ENCODE data around the gene RASL10B.

The RASL10B gene

DNA sequence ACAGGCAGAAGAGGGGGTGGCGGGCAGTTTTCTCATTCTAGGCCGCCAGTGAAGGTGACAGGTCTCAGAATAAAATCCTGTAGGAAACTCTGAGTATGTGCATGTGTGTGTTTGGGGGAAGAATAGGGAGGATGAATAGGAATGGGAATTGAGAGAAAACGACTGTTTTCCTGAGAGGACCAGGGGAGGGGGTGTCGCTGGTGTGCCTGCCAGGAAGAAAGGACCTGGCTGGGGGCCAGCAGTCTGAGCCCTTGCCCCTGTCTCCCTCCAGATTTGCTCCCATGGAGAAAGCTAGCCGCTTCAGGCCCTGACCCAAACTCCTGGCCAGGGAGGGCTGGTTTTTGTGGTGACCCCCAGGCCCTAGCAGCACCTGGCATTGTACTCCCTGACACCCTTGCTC, 43.6 kb downstream of the RASL10B start:
- no peak for DNase-seq (ENCODE audit: extremely low spot score)
- POLR2A ChIA-PET, result interaction anchor here (0.7 to 1.9 kb wide), 2 partner anchors 14 to 34 kb away, joined by 3 to 8 read pairs; partner anchors contain the start of gene TAF15
- TF ChIP-seq ARNT (IDR thresholded peaks at IDR 0.05) (no peak), ZNF384 (IDR thresholded peaks at IDR 0.05) (no peak), ELF4 (IDR thresholded peaks at IDR 0.05) (no peak), FOXM1 (IDR thresholded peaks at IDR 0.05; ENCODE audit: borderline replicate concordance) (no peak), FOXK2 (IDR thresholded peaks at IDR 0.05) (no peak), HDGF (IDR thresholded peaks at IDR 0.05; ENCODE audit: borderline replicate concordance) (no peak), NFRKB (IDR thresholded peaks at IDR 0.05) (no peak), FOXA1 (IDR thresholded peaks at IDR 0.05) (no peak), CTBP1 (IDR thresholded peaks at IDR 0.05; ENCODE audit: borderline replicate concordance) (no peak), BHLHE40 (IDR thresholded peaks at IDR 0.05; ENCODE audit: borderline replicate concordance) (no peak)
- CTCF ChIA-PET, result interaction anchor here (0.7 kb wide), 1 partner anchor 12 kb away, joined by 3 read pairs; no protein-coding TSS in a partner anchor

DNA sequence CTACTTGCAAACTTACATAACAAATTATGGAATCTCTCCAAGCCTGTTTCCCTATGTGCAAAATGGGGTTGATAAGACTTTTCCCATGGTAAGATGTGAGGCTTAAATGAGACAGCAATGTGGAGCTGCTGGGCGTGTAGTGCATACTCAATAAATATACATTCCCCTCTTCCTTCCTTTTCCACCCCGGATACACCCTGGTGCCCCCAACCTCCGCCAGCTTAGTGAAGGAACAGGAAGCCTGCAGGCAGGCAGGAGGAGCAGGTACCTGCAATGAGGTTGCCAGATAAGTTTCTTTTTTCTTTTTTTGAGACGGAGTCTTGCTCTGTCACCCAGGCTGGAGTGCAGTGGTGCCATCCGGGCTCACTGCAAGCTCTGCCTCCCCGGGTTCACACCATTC, 44.1 kb downstream of the RASL10B start:
- TF ChIP-seq FOXA1 (IDR thresholded peaks at IDR 0.05) (no peak), SUZ12 (IDR thresholded peaks at IDR 0.05) (no peak), BHLHE40 (IDR thresholded peaks at IDR 0.05; ENCODE audit: borderline replicate concordance) (no peak)
- TF ChIP-seq, protein P1, sequence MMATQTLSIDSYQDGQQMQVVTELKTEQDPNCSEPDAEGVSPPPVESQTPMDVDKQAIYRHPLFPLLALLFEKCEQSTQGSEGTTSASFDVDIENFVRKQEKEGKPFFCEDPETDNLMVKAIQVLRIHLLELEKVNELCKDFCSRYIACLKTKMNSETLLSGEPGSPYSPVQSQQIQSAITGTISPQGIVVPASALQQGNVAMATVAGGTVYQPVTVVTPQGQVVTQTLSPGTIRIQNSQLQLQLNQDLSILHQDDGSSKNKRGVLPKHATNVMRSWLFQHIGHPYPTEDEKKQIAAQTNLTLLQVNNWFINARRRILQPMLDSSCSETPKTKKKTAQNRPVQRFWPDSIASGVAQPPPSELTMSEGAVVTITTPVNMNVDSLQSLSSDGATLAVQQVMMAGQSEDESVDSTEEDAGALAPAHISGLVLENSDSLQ (IDR thresholded peaks at IDR 0.05), result no peak
- ChIA-PET POLR2A (interaction anchor here (0.7 to 1.9 kb wide), 2 partner anchors 13 to 33 kb away, joined by 3 to 8 read pairs; partner anchors contain the start of gene TAF15), CTCF (no interaction called here)
- no peak for DNase-seq (ENCODE audit: extremely low spot score)

DNA sequence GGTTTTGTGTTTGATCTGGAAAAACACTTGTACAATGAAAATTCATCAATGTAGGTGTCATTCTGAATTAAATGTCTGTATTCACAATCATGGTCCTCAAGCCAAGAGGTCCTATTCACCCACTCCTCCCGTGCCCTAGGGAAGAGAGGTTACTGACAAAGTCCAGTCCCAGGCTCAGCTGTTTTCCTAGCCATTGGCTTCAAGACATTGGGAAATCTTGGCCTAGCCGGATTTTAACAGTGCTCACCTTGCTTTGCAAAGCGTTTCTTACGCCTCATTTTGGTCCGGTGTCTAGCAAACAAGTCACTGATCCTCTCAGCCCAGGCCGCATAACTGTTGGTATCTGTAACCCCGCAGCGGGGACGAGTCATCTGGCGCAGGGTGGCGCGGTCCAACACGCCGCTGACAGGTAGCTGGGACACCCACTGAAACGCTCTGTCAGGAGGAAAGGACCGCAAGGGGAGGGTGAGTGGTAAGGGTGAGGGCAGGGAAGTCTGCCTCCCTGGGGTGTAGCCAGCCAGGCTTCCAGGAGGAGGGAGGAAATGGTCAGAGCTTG, 47.3 kb downstream of the RASL10B start:
- ChIA-PET POLR2A (interaction anchor here (1.0 to 1.7 kb wide), 2 partner anchors 14 to 30 kb away, joined by 3 to 5 read pairs; partner anchors contain the start of gene TAF15), CTCF (no interaction called here)
- no peak for DNase-seq (ENCODE audit: extremely low spot score)
- TF ChIP-seq ZNF384 (IDR thresholded peaks at IDR 0.05), result no peak
- TF ChIP-seq CTBP1 (IDR thresholded peaks at IDR 0.05; ENCODE audit: borderline replicate concordance), result no peak
- no peak for TF ChIP-seq BHLHE40 (IDR thresholded peaks at IDR 0.05; ENCODE audit: borderline replicate concordance)
- TF ChIP-seq SP1 (IDR thresholded peaks at IDR 0.05), result no peak
- no peak for TF ChIP-seq TARDBP (IDR thresholded peaks at IDR 0.05)
- TF ChIP-seq FOXA1 (IDR thresholded peaks at IDR 0.05), result no peak
- no peak for TF ChIP-seq HDGF (IDR thresholded peaks at IDR 0.05; ENCODE audit: borderline replicate concordance)
- no peak for TF ChIP-seq FOXK2 (IDR thresholded peaks at IDR 0.05)
- no peak for TF ChIP-seq LEF1 (IDR thresholded peaks at IDR 0.05; ENCODE audit: borderline replicate concordance)
- no peak for TF ChIP-seq SUZ12 (IDR thresholded peaks at IDR 0.05)
- TF ChIP-seq FOXM1 (IDR thresholded peaks at IDR 0.05; ENCODE audit: borderline replicate concordance), result no peak
- TF ChIP-seq ELF4 (IDR thresholded peaks at IDR 0.05), result no peak
- TF ChIP-seq L3MBTL2 (conservative IDR thresholded peaks at IDR 0.05), result no peak
- TF ChIP-seq, protein P1 (IDR thresholded peaks at IDR 0.05), result no peak
- no peak for TF ChIP-seq NFRKB (IDR thresholded peaks at IDR 0.05)

DNA sequence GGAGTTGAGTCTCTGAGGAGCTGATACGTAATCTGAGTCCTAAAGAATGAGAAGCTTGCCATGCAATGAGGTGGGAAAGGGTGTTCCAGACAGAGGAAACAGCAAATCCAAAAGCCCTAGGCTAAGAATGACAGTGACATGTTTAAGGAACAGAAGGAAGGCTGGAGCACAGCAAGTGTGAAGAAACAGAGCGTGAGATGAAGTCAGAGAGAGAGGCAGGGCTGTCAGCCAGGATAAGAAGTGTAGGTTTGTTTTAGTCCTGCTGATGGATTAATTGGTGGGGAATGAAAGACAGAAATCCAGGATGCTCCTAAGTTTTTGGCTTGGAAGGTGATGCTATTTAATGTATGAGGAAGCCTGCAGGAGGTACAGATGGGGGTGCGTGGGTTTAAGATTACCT, 49.5 kb downstream of the RASL10B start:
- POLR2A ChIA-PET, result interaction anchor here (0.9 kb wide), 1 partner anchor 150 kb away, joined by 3 read pairs; the partner anchor contains the start of gene RDM1
- CTCF ChIA-PET, result interaction anchor here (2.2 kb wide), 1 partner anchor 17 kb away, joined by 13 read pairs; no protein-coding TSS in a partner anchor
- no peak for TF ChIP-seq FOXA1 (IDR thresholded peaks at IDR 0.05)
- TF ChIP-seq HDGF (IDR thresholded peaks at IDR 0.05; ENCODE audit: borderline replicate concordance), result no peak
- TF ChIP-seq, protein P1 (IDR thresholded peaks at IDR 0.05), result no peak
- no peak for DNase-seq (ENCODE audit: extremely low spot score)

DNA sequence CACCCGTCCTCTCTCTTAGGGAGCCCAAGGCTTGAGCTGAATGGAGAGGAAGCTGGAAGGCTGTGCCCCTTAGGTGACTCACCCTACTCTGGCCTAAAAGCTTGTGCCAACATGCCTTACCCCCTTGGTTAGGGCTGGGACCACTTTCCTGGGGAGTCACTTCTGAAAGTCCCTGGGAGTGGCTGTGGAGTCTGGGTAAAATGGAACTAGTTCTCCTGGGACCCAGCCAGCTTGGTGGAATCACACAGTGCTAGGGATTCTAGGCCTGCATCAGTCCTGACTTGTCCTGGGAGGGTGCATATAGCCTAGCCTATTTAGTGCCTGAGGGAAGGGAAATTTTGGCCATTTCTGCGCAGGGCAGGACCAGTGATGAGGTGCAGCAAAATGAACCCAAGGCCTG, 53.5 kb downstream of the RASL10B start:
- no peak for TF ChIP-seq FOXK2 (IDR thresholded peaks at IDR 0.05)
- DNase-seq (ENCODE audit: extremely low spot score), result no peak
- POLR2A ChIA-PET, result interaction anchor here (1.1 kb wide), 1 partner anchor 39 kb away, joined by 4 read pairs; no protein-coding TSS in a partner anchor
- CTCF ChIA-PET, result interaction anchor here (2.2 kb wide), 1 partner anchor 21 kb away, joined by 17 read pairs; no protein-coding TSS in a partner anchor

DNA sequence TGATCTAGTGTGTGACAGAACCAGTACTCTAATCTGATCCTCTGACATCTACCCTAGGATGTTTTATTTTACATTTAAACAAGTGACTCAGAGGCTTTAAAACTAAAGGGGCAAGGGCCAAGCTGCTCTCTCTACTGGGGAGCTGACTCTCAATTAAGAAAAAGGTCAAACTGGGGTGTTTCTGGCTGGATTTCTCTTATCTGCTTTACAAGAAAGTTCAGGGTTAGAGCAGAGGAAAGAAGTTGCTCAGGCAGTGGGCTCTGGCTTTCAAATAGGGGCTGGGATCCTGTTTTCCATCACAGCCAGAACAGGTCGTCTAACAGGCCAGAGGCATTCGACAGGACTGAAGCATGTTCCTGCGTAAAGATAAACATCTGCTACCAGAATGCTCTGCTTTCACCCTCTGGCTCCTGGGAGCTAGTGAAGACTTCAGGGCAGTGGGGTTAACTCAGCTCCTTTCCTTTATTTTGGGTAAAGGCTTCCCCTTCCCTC, 55.5 kb downstream of the RASL10B start:
- no peak for DNase-seq (ENCODE audit: extremely low spot score)
- ChIA-PET CTCF (interaction anchor here (0.7 to 3.7 kb wide), 2 partner anchors 22 to 23 kb away, joined by 3 to 37 read pairs; partner anchors contain the start of gene TAF15), POLR2A (interaction anchor here (1.7 to 3.4 kb wide), 2 partner anchors 21 to 23 kb away, joined by 7 to 30 read pairs; partner anchors contain the start of gene TAF15)
- TF ChIP-seq FOXK2 (IDR thresholded peaks at IDR 0.05), result no peak
- TF ChIP-seq L3MBTL2 (conservative IDR thresholded peaks at IDR 0.05), result no peak
- no peak for TF ChIP-seq SP1 (IDR thresholded peaks at IDR 0.05)
- TF ChIP-seq SUZ12 (IDR thresholded peaks at IDR 0.05), result no peak
